ENCODE results near the gene ECHDC3. TPM values are rescaled to one million over a fixed set of nuclear protein-coding genes. Genes with fewer than 3 reads are reported as not detected.

ECHDC3 gene
- total and polyA plus RNA-seq, 2 of the 13 experiments (the other 11 are each of a cell fraction or from before 2014, with no cell fraction given), result not detected

GRCh38 chr10:11698691-11699549 is 43.3 kb upstream of the ECHDC3 start (continued):
- TF ChIP-seq SAFB2 (CRISPR knock-in tag; IDR thresholded peaks at IDR 0.05; ENCODE audit: borderline replicate concordance, low read depth), result no peak
- TF ChIP-seq HBP1 (CRISPR knock-in tag; IDR thresholded peaks at IDR 0.05; ENCODE audit: low read depth), result no peak
- no peak for TF ChIP-seq SETDB1 (CRISPR knock-in tag; IDR thresholded peaks at IDR 0.05; ENCODE audit: borderline replicate concordance)
- TF ChIP-seq ZNF335 (CRISPR knock-in tag; IDR thresholded peaks at IDR 0.05), result no peak
- no peak for TF ChIP-seq ZNF235 (CRISPR knock-in tag; IDR thresholded peaks at IDR 0.05; ENCODE audit: borderline replicate concordance)
- TF ChIP-seq CBX1 (IDR thresholded peaks at IDR 0.05; ENCODE audit: low read depth), result no peak
- no peak for TF ChIP-seq ZNF549 (CRISPR knock-in tag; IDR thresholded peaks at IDR 0.05)
- peak; percentile 73; the same call in 1 of the 2 replicates for TF ChIP-seq ZNF292 (CRISPR knock-in tag; IDR thresholded peaks at IDR 0.05; ENCODE audit: borderline replicate concordance, low read depth)
- TF ChIP-seq LRRFIP1 (CRISPR knock-in tag; conservative IDR thresholded peaks at IDR 0.05), result no peak
- peak; percentile 90 for TF ChIP-seq FOXP4 (CRISPR knock-in tag; IDR thresholded peaks at IDR 0.05)
- no peak for TF ChIP-seq CENPT (CRISPR knock-in tag; IDR thresholded peaks at IDR 0.05; ENCODE audit: low read depth)
- no peak for TF ChIP-seq ZNF552 (CRISPR knock-in tag; IDR thresholded peaks at IDR 0.05; ENCODE audit: borderline replicate concordance)
- peak; percentile 58; the same call in 1 of the 2 replicates for TF ChIP-seq RXRA (CRISPR knock-in tag; IDR thresholded peaks at IDR 0.05)
- TF ChIP-seq ZFP37 (CRISPR knock-in tag; IDR thresholded peaks at IDR 0.05; ENCODE audit: borderline replicate concordance), result no peak
- no peak for TF ChIP-seq NFATC3 (CRISPR knock-in tag; IDR thresholded peaks at IDR 0.05)
- peak; percentile 44; the same call in 1 of the 2 replicates for TF ChIP-seq NFIC (IDR thresholded peaks at IDR 0.05; ENCODE audit: low read length)
- TF ChIP-seq ZKSCAN8 (CRISPR knock-in tag; IDR thresholded peaks at IDR 0.05; ENCODE audit: borderline replicate concordance), result no peak
- TF ChIP-seq ZBTB3 (CRISPR knock-in tag; IDR thresholded peaks at IDR 0.05; ENCODE audit: borderline replicate concordance, low read depth), result no peak; the same call in 1 of the 2 replicates
- no peak for TF ChIP-seq ZBTB10 (CRISPR knock-in tag; IDR thresholded peaks at IDR 0.05; ENCODE audit: borderline replicate concordance)
- no peak for TF ChIP-seq MYNN (CRISPR knock-in tag; IDR thresholded peaks at IDR 0.05; ENCODE audit: low read depth)
- TF ChIP-seq SPEN (CRISPR knock-in tag; IDR thresholded peaks at IDR 0.05; ENCODE audit: low read depth), result no peak

Data from HepG2 (cell line).